Kidney (tissue), 14 donors: ENCODE data around the gene ROS1. TPM values are rescaled to one million over a fixed set of nuclear protein-coding genes. Genes with fewer than 3 reads are reported as not detected.

ENCODE experiments used
- DNase-seq, 5 donors: peaks; one replicate each; pipeline ENCODE4 v3.0.0-alpha.2; 2013 to 2020
- FAIRE-seq: peaks from 2 replicates; lab custom pipeline; 2012; peaks lifted over from hg19 to GRCh38; lab: Jason Lieb, UNC
- H3K27ac ChIP-seq, 2 donors: one replicate each; pipeline ENCODE4 v1.7.0; 2013; ENCODE audit warnings: low read depth in 2 of 2, low read length in 2 of 2, inconsistent platforms in 1 of 2
- H3K27me3 ChIP-seq: one replicate; pipeline ENCODE4 v1.7.1; 2013; ENCODE audit warnings: low read length, inconsistent platforms; ENCODE audit not compliant: control insufficient read depth, insufficient read depth
- H3K36me3 ChIP-seq, 3 donors: one replicate each; pipeline versions ENCODE4 v1.7.0 to v1.7.1; 2013; ENCODE audit warnings: low read length in 3 of 3, control low read depth in 1 of 3, inconsistent platforms in 1 of 3; ENCODE audit not compliant: insufficient read depth in 3 of 3, control insufficient read depth in 2 of 3
- H3K4me1 ChIP-seq, 3 donors: one replicate each; pipeline versions ENCODE4 v1.7.0 to v1.7.1; 2013; ENCODE audit warnings: low read length in 3 of 3, inconsistent platforms in 1 of 3, low read depth in 1 of 3; ENCODE audit not compliant: control insufficient read depth in 2 of 3, insufficient read depth in 2 of 3
- H3K4me3 ChIP-seq, 3 donors: one replicate each; pipeline versions ENCODE4 v1.7.0 to v1.8.1; 2013; ENCODE audit warnings: low read length in 3 of 3, control low read depth in 1 of 3, inconsistent platforms in 1 of 3
- H3K9ac ChIP-seq, 3 donors: one replicate each; pipeline versions ENCODE4 v1.7.0 to v1.7.1; 2013; ENCODE audit warnings: low read length in 3 of 3, control low read depth in 1 of 3, inconsistent platforms in 1 of 3
- H3K9me3 ChIP-seq, 3 donors: one replicate each; pipeline versions ENCODE4 v1.7.0 to v1.7.1; 2013; ENCODE audit warnings: low read length in 3 of 3, control low read depth in 1 of 3, inconsistent platforms in 1 of 3; ENCODE audit not compliant: control insufficient read depth in 2 of 3, insufficient read depth in 1 of 3
- CTCF ChIP-seq: IDR thresholded peaks from 3 replicates; pipeline ENCODE4 v1.5.1; 2012; ENCODE audit warnings: mild to moderate bottlenecking, moderate library complexity, borderline replicate concordance; ENCODE audit not compliant: insufficient read depth; ENCODE audit errors: extremely low read depth
- intact Hi-C: fragments of 100-400 bp; cut with DNase I; formaldehyde crosslinking; loops from one replicate; pipeline ENCODE4 v1.11.1; 2022
- polyA plus RNA-seq: library from polyadenylated mRNA; stranded (reverse); fragments of 350-450 nt; fragmentation: Illumina TruSeq; extraction: RNeasy Lipid Tissue Mini Kit (QIAGEN cat#74804); gene quantifications from one replicate; pipeline ENCODE4 v1.2.3, GENCODE V29; 2014; ENCODE audit warnings: low read depth, low replicate concordance; ENCODE audit not compliant: insufficient read depth
- total RNA-seq: library from RNA; stranded (reverse); fragmentation: NEBNext Ultra II Directional; extraction: Animal tissue kit (Norgen Biotek cat#: 25700); gene quantifications from one replicate; pipeline ENCODE4 v1.2.1, GENCODE V29; 2021
- donor health status: control.
- donor health status: control.
- donor health status: control.
- donor health status: control.
- donor health status: control.
- donor health status: DM: yes; HTN: yes; CAD: no.
- donor health status: Normal renal cell carcinoma (clear cell type).

The ROS1 gene
- total and polyA plus RNA-seq, 2 donors from 2014 or later, result 0.04 to 0.19 TPM

- FAIRE-seq, result no peak
Measured at GRCh38 chr6:117265410-117266256, 160.1 kb downstream of the ROS1 start, which contains the start of gene VGLL2. VGLL2 (plus strand) TSS chr6:117265558; CDS start chr6:117265764, 206 bp downstream.

GRCh38 chr6:117264692-117265409, 160.9 kb downstream of the ROS1 start:
- H3K27me3 ChIP-seq, result peaks cover 80% of the 10 kb centered on the region
- H3K27ac ChIP-seq, result no peak overlapping the region
- H3K36me3 ChIP-seq, result no peaks in the 10 kb centered on the region
- H3K9me3 ChIP-seq, result no peaks in the 10 kb centered on the region
- peak overlapping the region in 2 of 3 donors; percentile 57 to 66 for H3K4me3 ChIP-seq
- H3K9ac ChIP-seq, result no peak overlapping the region
- TF ChIP-seq CTCF, result no peak
- FAIRE-seq, result no peak
- H3K4me1 ChIP-seq, result peaks cover 0 to 9% (median 7%) of the 10 kb centered on the region in 3 donors
- peak in 3 of 5 donors; percentile 37 to 62 (median 50) for DNase-seq
- intact Hi-C loops, result no loop called here

More at GRCh38 chr6:117265410-117266256, 160.1 kb downstream of the ROS1 start, which contains the start of gene VGLL2:
- no peaks in the 10 kb centered on the region for H3K36me3 ChIP-seq
- H3K9me3 ChIP-seq, result no peaks in the 10 kb centered on the region
- peak within 1 kb of the TSS in 2 of 3 donors; percentile 57 to 66 for H3K4me3 ChIP-seq
- peaks cover 0 to 13% (median 7%) of the 10 kb centered on the region in 3 donors for H3K4me1 ChIP-seq
- H3K9ac ChIP-seq, result no peak within 1 kb of the TSS
- intact Hi-C loops, result no loop called here
- peaks cover 81% of the 10 kb centered on the region for H3K27me3 ChIP-seq
- H3K27ac ChIP-seq, result no peak within 1 kb of the TSS
- no peak for TF ChIP-seq CTCF
- peak; percentile 69 to 91 (median 85) for DNase-seq

- H3K9me3 ChIP-seq, result no peaks in the 10 kb centered on the region
- no peak for FAIRE-seq
- H3K27me3 ChIP-seq, result peaks cover 77% of the 10 kb centered on the region
- H3K9ac ChIP-seq, result no peak overlapping the region
- intact Hi-C loops, result no loop called here
- H3K27ac ChIP-seq, result no peak overlapping the region
- peaks cover 0 to 9% (median 7%) of the 10 kb centered on the region in 3 donors for H3K4me1 ChIP-seq
- peak in 2 of 5 donors; percentile 25 to 47 for DNase-seq
- TF ChIP-seq CTCF, result no peak
- peak overlapping the region in 2 of 3 donors; percentile 57 to 66 for H3K4me3 ChIP-seq
- H3K36me3 ChIP-seq, result no peaks in the 10 kb centered on the region
Measured at GRCh38 chr6:117264369-117264691, 161.4 kb downstream of the ROS1 start.
